HFFc6 (cell line): ENCODE results near the gene WDPCP. TPM values are rescaled to one million over a fixed set of nuclear protein-coding genes. Genes with fewer than 3 reads are reported as not detected.
"Not testable (repeated sequence)": the region's sequence is repeated elsewhere in the genome, so short reads cannot be mapped to it uniquely, and the experiment has no call there.

Source experiments
- DNase-seq: peaks from one replicate; pipeline ENCODE4 v3.0.0-alpha.2; 2018
- H3K27ac Mint-ChIP-seq: 2 replicates; pipeline ENCODE4 v1.8.0; 2020; ENCODE audit warnings: mild to moderate bottlenecking, mixed read lengths
- H3K27me3 Mint-ChIP-seq: 2 replicates; pipeline ENCODE4 v1.8.0; 2021; ENCODE audit warnings: mild to moderate bottlenecking, moderate library complexity, mixed read lengths; ENCODE audit not compliant: insufficient read depth
- H3K36me3 Mint-ChIP-seq: 2 replicates; pipeline ENCODE4 v1.8.0; 2021; ENCODE audit warnings: low read depth, mixed read lengths
- H3K4me1 Mint-ChIP-seq: 2 replicates; pipeline ENCODE4 v1.8.0; 2020; ENCODE audit warnings: low read depth, mixed read lengths
- H3K4me3 Mint-ChIP-seq: 2 replicates; pipeline ENCODE4 v1.8.0; 2020; ENCODE audit warnings: mild to moderate bottlenecking, moderate library complexity, mixed read lengths
- H3K9me3 Mint-ChIP-seq: 2 replicates; pipeline ENCODE4 v1.8.0; 2020; ENCODE audit warnings: mild to moderate bottlenecking, mixed read lengths
- CTCF ChIP-seq: fragments of 200-600 bp; sonication (generic); IDR thresholded peaks from 2 replicates; pipeline ENCODE4 v1.5.0; 2021; ENCODE audit warnings: antibody characterized with exemption, mild to moderate bottlenecking
- total RNA-seq, 6 experiments: library from RNA; stranded (reverse); fragmentation: NEBNext Ultra II Directional; extraction: Animal tissue kit (Norgen Biotek cat#: 25700); gene quantifications; 2 replicates in 1 of 6; 3 replicates in 5 of 6; pipeline ENCODE4 v1.2.3, GENCODE V29; 2021

Gene WDPCP
- total RNA-seq, 6 experiments from 2014 or later, result 3.0 to 5.9 (median 4.6) TPM

GRCh38 chr2:63378589-63378988, 209.7 kb downstream of the WDPCP start:
- no peaks in the 10 kb centered on the region for H3K27me3 Mint-ChIP-seq
- no peak overlapping the region for H3K27ac Mint-ChIP-seq
- no peaks in the 10 kb centered on the region for H3K4me1 Mint-ChIP-seq
- no peaks in the 10 kb centered on the region for H3K9me3 Mint-ChIP-seq
- DNase-seq, result no peak
- no peak for TF ChIP-seq CTCF
- no peaks in the 10 kb centered on the region; the same call in 1 of the 2 replicates for H3K36me3 Mint-ChIP-seq
- H3K4me3 Mint-ChIP-seq, result no peak overlapping the region

DNA sequence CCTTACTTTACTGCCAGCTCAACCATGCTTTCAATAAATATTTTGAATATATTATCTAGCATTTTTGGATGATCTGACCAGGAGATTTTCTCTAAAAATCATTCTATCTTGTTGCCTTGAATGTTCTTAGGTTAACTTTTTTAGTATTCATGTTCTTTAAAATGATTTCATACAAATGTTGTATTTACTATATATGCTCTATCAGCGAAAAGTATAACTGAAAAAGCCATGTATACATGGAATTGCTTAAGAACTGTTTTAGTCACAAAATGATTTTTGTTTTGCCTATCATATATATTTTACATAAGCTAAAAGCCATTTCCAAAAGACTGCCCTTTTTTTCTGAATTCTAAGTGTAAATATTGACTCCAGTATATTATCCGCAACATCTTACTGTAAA, 213.9 kb downstream of the WDPCP start:
- H3K27me3 Mint-ChIP-seq, result no peaks in the 10 kb centered on the region
- H3K4me3 Mint-ChIP-seq, result no peak overlapping the region
- peaks cover 5% of the 10 kb centered on the region for H3K9me3 Mint-ChIP-seq
- H3K27ac Mint-ChIP-seq, result no peak overlapping the region
- DNase-seq, result no peak
- H3K4me1 Mint-ChIP-seq, result no peaks in the 10 kb centered on the region
- H3K36me3 Mint-ChIP-seq, result peaks cover 7% of the 10 kb centered on the region
- no peak for TF ChIP-seq CTCF

DNA sequence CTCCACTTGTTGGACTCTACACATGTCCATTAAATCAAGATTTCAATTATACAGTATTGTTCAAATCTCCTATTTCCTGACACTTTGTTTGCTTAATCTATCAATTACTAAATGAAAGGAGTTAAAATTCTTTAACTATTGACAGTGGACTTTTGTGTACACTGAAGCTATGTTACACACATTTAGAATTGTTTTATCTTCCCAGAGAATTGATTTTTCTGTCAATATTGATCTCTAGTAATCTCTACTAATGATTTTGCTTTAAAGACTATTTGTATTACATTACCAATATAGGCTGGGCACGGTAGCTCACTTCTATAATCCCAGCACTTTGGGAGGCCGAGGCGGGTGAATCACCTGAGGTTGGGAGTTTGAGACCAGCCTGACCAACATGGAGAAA, 215.7 kb downstream of the WDPCP start:
- H3K27ac Mint-ChIP-seq, result no peak overlapping the region
- TF ChIP-seq CTCF, result no peak
- H3K4me1 Mint-ChIP-seq, result no peaks in the 10 kb centered on the region
- H3K9me3 Mint-ChIP-seq, result peaks cover 5% of the 10 kb centered on the region
- H3K4me3 Mint-ChIP-seq, result no peak overlapping the region
- H3K27me3 Mint-ChIP-seq, result no peaks in the 10 kb centered on the region
- DNase-seq, result no peak
- H3K36me3 Mint-ChIP-seq, result peaks cover 7% of the 10 kb centered on the region

GRCh38 chr2:63369146-63369545, 219.1 kb downstream of the WDPCP start:
- peaks cover 7% of the 10 kb centered on the region for H3K36me3 Mint-ChIP-seq
- no peaks in the 10 kb centered on the region for H3K27me3 Mint-ChIP-seq
- H3K27ac Mint-ChIP-seq, result no peak overlapping the region
- H3K4me3 Mint-ChIP-seq, result no peak overlapping the region
- no peak for DNase-seq
- TF ChIP-seq CTCF, result no peak
- no peaks in the 10 kb centered on the region for H3K4me1 Mint-ChIP-seq
- peaks cover 5% of the 10 kb centered on the region for H3K9me3 Mint-ChIP-seq

- Mint-ChIP-seq H3K9me3 (no peaks in the 10 kb centered on the region), H3K4me1 (no peaks in the 10 kb centered on the region), H3K4me3 (no peak overlapping the region), H3K27me3 (no peaks in the 10 kb centered on the region), H3K36me3 (no peaks in the 10 kb centered on the region), H3K27ac (no peak overlapping the region)
- TF ChIP-seq CTCF, result no peak
- no peak for DNase-seq
Measured at GRCh38 chr2:63364866-63365265, 223.4 kb downstream of the WDPCP start.

DNA sequence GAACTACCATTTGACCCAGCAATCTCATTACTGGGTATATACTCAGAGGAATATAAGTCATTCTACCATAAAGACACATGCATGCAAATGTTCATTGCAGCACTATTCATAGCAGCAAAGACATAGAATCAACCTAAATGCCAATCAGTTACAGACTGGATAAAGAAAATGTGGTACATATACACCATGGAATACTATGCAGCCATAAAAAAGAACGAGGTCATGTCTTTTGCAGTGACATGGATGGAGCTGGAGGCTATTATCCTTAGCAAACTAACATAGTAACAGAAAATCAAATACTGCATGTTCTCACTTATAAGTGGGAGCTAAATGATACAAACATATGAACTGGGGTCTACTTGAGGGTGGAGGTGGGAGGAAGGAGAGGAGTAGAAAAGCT, 230.6 kb downstream of the WDPCP start:
- not testable (repeated sequence) for H3K4me3 Mint-ChIP-seq, H3K4me1 Mint-ChIP-seq, H3K36me3 Mint-ChIP-seq, H3K9me3 Mint-ChIP-seq, H3K27ac Mint-ChIP-seq, H3K27me3 Mint-ChIP-seq, DNase-seq
